ENCODE measurements around the gene NSUN2. TPM values are rescaled to one million over a fixed set of nuclear protein-coding genes. Genes with fewer than 3 reads are reported as not detected.

The NSUN2 gene
- polyA plus RNA-seq, 3 donors = 24.4 to 63.4 (median 25.6) TPM

- peaks cover 1 to 8% (median 1%) of the 10 kb centered on the region in 3 donors for H3K27me3 Mint-ChIP-seq (ENCODE audit: low read depth in 3 of 3)
- intact Hi-C loops (cut with micrococcal nuclease) = loop anchor here (2.0 to 10.0 kb wide), 5 partner anchors 79 to 1231 kb away; partner anchors contain the start of genes ICE1 (in 2 of the 2), TENT4A (in 2 of the 2), FASTKD3 (in 1 of the 2) and MTRR (in 1 of the 2)
- peak overlapping the region; percentile 54 to 99 (median 86) for H3K27ac Mint-ChIP-seq
- peaks cover 31 to 48% of the 10 kb centered on the region in 2 donors for H3K4me1 ChIP-seq (ENCODE audit: control insufficient read depth in 1 of 2, insufficient read depth in 2 of 2, low read length in 2 of 2)
- H3K36me3 ChIP-seq (replicated peaks in 1 of 2; ENCODE audit: control insufficient read depth in 1 of 2, insufficient read depth in 2 of 2, low read length in 2 of 2) = peaks cover 23 to 49% of the 10 kb centered on the region in 2 donors
- H3K79me2 ChIP-seq (ENCODE audit: insufficient read depth, low read length) = peaks cover 90% of the 10 kb centered on the region
- no peaks in the 10 kb centered on the region for H3K9me3 Mint-ChIP-seq
- peak overlapping the region; percentile 90 for H3K9ac ChIP-seq (ENCODE audit: insufficient read depth, low read length, poor library complexity, severe bottlenecking)
- DNase-seq = peak in 2 of 3 donors; percentile 14 to 38
- peaks cover 85% of the 10 kb centered on the region for H4K20me1 ChIP-seq (ENCODE audit: insufficient read depth, low read length)
- under 1% methylated on average over 59 of the region's 75 CpGs for WGBS (ENCODE audit: insufficient coverage)
- peak overlapping the region; percentile 88 for H2AFZ ChIP-seq (ENCODE audit: insufficient read depth, low read depth, low read length, poor library complexity, severe bottlenecking)
- no peaks in the 10 kb centered on the region for H3K9me3 ChIP-seq (replicated peaks in 1 of 2; ENCODE audit: control insufficient read depth in 1 of 2, insufficient read depth in 1 of 2, low read length in 2 of 2)
- peak overlapping the region; percentile 95 for H3K4me2 ChIP-seq (replicated peaks; ENCODE audit: extremely low read depth, low read length, poor library complexity, severe bottlenecking)
- H3K27me3 ChIP-seq (ENCODE audit: control insufficient read depth in 2 of 2, insufficient read depth in 2 of 2, low read length in 2 of 2) = no peaks in the 10 kb centered on the region
- H3K4me3 Mint-ChIP-seq = peak overlapping the region; percentile 86 to 98
- peak overlapping the region; percentile 58 to 94 for H3K27ac ChIP-seq (ENCODE audit: low read depth in 1 of 2, low read length in 2 of 2)
- H3K4me1 Mint-ChIP-seq = peaks cover 61% of the 10 kb centered on the region
- TF ChIP-seq, protein P1, sequence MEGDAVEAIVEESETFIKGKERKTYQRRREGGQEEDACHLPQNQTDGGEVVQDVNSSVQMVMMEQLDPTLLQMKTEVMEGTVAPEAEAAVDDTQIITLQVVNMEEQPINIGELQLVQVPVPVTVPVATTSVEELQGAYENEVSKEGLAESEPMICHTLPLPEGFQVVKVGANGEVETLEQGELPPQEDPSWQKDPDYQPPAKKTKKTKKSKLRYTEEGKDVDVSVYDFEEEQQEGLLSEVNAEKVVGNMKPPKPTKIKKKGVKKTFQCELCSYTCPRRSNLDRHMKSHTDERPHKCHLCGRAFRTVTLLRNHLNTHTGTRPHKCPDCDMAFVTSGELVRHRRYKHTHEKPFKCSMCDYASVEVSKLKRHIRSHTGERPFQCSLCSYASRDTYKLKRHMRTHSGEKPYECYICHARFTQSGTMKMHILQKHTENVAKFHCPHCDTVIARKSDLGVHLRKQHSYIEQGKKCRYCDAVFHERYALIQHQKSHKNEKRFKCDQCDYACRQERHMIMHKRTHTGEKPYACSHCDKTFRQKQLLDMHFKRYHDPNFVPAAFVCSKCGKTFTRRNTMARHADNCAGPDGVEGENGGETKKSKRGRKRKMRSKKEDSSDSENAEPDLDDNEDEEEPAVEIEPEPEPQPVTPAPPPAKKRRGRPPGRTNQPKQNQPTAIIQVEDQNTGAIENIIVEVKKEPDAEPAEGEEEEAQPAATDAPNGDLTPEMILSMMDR (IDR thresholded peaks at IDR 0.05) = no peak
- peaks cover 47 to 48% of the 10 kb centered on the region in 2 donors for H3K36me3 Mint-ChIP-seq
- peak overlapping the region; percentile 84 to 94 (median 84) for H3K4me3 ChIP-seq (replicated peaks in 1 of 3; ENCODE audit: low read depth in 2 of 3, low read length in 3 of 3)
Measured at GRCh38 chr5:6633469-6634245, 813 bp upstream of the NSUN2 start.

GRCh38 chr5:6632324-6632887 is 438 bp downstream of the NSUN2 start:
- peak overlapping the region; percentile 84 to 94 (median 84) for H3K4me3 ChIP-seq (replicated peaks in 1 of 3; ENCODE audit: low read depth in 2 of 3, low read length in 3 of 3)
- peaks cover 48% of the 10 kb centered on the region for H3K4me1 Mint-ChIP-seq
- peak overlapping the region; percentile 88 for H2AFZ ChIP-seq (ENCODE audit: insufficient read depth, low read depth, low read length, poor library complexity, severe bottlenecking)
- H3K9ac ChIP-seq (ENCODE audit: insufficient read depth, low read length, poor library complexity, severe bottlenecking) = peak overlapping the region; percentile 90
- H3K4me1 ChIP-seq (ENCODE audit: control insufficient read depth in 1 of 2, insufficient read depth in 2 of 2, low read length in 2 of 2) = peaks cover 21 to 36% of the 10 kb centered on the region in 2 donors
- peak overlapping the region; percentile 95 to 99 (median 99) for H3K27ac Mint-ChIP-seq
- H4K20me1 ChIP-seq (ENCODE audit: insufficient read depth, low read length) = peaks cover 85% of the 10 kb centered on the region
- peak in 2 of 3 donors; percentile 12 to 19 for DNase-seq
- H3K27me3 Mint-ChIP-seq (ENCODE audit: low read depth in 3 of 3) = peaks cover 1 to 8% (median 1%) of the 10 kb centered on the region in 3 donors
- no peaks in the 10 kb centered on the region for H3K27me3 ChIP-seq (ENCODE audit: control insufficient read depth in 2 of 2, insufficient read depth in 2 of 2, low read length in 2 of 2)
- TF ChIP-seq, protein P1 (IDR thresholded peaks at IDR 0.05) = no peak
- peaks cover 90% of the 10 kb centered on the region for H3K79me2 ChIP-seq (ENCODE audit: insufficient read depth, low read length)
- H3K36me3 Mint-ChIP-seq = peaks cover 49 to 52% of the 10 kb centered on the region in 2 donors
- H3K27ac ChIP-seq (ENCODE audit: low read depth in 1 of 2, low read length in 2 of 2) = peak overlapping the region; percentile 56 to 94
- H3K9me3 Mint-ChIP-seq = no peaks in the 10 kb centered on the region
- intact Hi-C loops (cut with micrococcal nuclease) = loop anchor here (2.0 to 10.0 kb wide), 5 partner anchors 80 to 1232 kb away; partner anchors contain the start of genes ICE1 (in 2 of the 2), TENT4A (in 2 of the 2), FASTKD3 (in 1 of the 2) and MTRR (in 1 of the 2)
- peak overlapping the region; percentile 95 for H3K4me2 ChIP-seq (replicated peaks; ENCODE audit: extremely low read depth, low read length, poor library complexity, severe bottlenecking)
- 0% methylated on average over 33 of the region's 33 CpGs for WGBS (ENCODE audit: insufficient coverage)
- peak overlapping the region; percentile 86 to 98 for H3K4me3 Mint-ChIP-seq
- H3K36me3 ChIP-seq (replicated peaks in 1 of 2; ENCODE audit: control insufficient read depth in 1 of 2, insufficient read depth in 2 of 2, low read length in 2 of 2) = peaks cover 35 to 56% of the 10 kb centered on the region in 2 donors
- H3K9me3 ChIP-seq (replicated peaks in 1 of 2; ENCODE audit: control insufficient read depth in 1 of 2, insufficient read depth in 1 of 2, low read length in 2 of 2) = no peaks in the 10 kb centered on the region

All from CD14-positive monocyte (primary cell).